Tibial artery (tissue), 4 donors: ENCODE data around the gene OXTR.
A peak's percentile ranks its signal among the peaks of the same experiment; 100 is the strongest.

Source experiments
- DNase-seq, 2 donors: peaks; one replicate each; pipeline ENCODE4 v3.0.0-alpha.2; 2019
- H3K27ac ChIP-seq, 2 donors: fragments of 200-600 bp; sonication (generic) in 1 of 2; 1 replicate in 1 of 2; 2 replicates in 1 of 2; pipeline ENCODE4 v1.5.1; 2018 to 2019; ENCODE audit warnings: mild to moderate bottlenecking in 1 of 2
- H3K27me3 ChIP-seq, 2 donors: fragments of 200-600 bp; sonication (generic) in 1 of 2; one replicate each; pipeline versions ENCODE4 v1.5.1 to v1.6.0; 2016 to 2019
- H3K36me3 ChIP-seq, 3 donors: fragments of 200-600 bp; sonication (generic) in 2 of 3; one replicate each; pipeline ENCODE4 v1.5.1; 2016 to 2019; ENCODE audit warnings: mild to moderate bottlenecking in 2 of 3
- H3K4me1 ChIP-seq, 4 donors: fragments of 200-600 bp; sonication (generic) in 2 of 4; 1 replicate in 3 of 4; 2 replicates in 1 of 4; pipeline ENCODE4 v1.5.1; 2016 to 2019
- H3K4me3 ChIP-seq, 2 donors: fragments of 200-600 bp; sonication (generic) in 1 of 2; 1 replicate in 1 of 2; 2 replicates in 1 of 2; pipeline ENCODE4 v1.5.1; 2018 to 2019; ENCODE audit warnings: mild to moderate bottlenecking in 2 of 2
- H3K9me3 ChIP-seq, 3 donors: fragments of 200-600 bp; sonication (generic) in 1 of 3; one replicate each; pipeline ENCODE4 v1.5.1; 2016 to 2019
- intact Hi-C: fragments of 100-400 bp; cut with DNase I; formaldehyde crosslinking; loops from one replicate; pipeline ENCODE4 v1.15.0; 2023; ENCODE audit warnings: low total_unique reads
- TF ChIP-seq, protein P1 (sequence below), 2 experiments: fragments of 200-600 bp in 1 of 2; fragments of 450-650 bp in 1 of 2; IDR thresholded peaks; one replicate each; pipeline ENCODE4 v1.5.1; 2017 to 2019; ENCODE audit warnings: antibody characterized with exemption in 2 of 2, mild to moderate bottlenecking in 1 of 2, moderate library complexity in 1 of 2

OXTR gene

DNA sequence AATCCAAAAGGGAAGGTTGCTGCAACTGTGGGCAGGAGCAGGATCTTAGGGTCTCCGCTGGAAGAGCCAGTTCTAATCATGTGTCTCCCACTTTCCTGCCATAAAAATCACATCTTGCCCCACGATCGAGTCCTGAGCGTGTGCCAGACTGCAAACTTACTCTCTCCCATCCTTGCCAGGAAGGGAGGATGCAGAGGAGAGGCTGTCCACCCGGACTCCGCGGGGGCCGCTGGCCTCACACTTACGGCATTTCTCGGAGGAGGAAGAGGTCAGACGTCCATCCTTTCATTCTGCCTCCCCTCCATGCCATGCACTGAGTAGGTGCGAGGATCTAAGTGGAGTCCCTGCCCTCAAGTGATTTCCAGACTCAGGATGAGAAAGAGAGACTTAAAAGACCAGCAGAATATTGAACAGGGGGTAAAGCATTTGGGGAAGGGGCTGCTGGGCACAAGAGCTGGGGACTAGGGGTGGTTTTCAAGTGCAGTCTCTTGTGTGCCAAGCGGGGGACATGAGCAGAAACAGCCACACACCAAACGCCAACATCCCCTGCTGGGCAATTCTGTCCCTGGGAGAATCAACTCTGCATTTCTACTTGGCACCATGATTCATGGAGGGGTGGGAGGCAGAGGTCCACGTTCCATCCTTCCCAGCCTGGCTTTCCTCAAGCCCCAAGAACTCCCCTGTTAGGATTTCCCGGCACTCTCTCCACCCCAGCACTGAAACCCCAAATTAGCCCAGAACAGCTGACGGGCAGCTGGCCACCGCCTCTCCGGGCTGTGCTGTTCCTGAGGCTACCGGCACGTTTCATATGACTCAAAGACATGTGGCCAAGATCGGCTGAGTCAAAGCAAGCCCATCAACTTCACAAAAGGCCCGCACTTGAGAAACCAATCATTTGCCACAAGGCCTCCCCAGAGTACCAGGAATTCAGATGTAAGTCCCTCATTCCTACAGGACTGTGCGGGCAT lies 11.6 kb downstream of the OXTR start:
- TF ChIP-seq, protein P1, sequence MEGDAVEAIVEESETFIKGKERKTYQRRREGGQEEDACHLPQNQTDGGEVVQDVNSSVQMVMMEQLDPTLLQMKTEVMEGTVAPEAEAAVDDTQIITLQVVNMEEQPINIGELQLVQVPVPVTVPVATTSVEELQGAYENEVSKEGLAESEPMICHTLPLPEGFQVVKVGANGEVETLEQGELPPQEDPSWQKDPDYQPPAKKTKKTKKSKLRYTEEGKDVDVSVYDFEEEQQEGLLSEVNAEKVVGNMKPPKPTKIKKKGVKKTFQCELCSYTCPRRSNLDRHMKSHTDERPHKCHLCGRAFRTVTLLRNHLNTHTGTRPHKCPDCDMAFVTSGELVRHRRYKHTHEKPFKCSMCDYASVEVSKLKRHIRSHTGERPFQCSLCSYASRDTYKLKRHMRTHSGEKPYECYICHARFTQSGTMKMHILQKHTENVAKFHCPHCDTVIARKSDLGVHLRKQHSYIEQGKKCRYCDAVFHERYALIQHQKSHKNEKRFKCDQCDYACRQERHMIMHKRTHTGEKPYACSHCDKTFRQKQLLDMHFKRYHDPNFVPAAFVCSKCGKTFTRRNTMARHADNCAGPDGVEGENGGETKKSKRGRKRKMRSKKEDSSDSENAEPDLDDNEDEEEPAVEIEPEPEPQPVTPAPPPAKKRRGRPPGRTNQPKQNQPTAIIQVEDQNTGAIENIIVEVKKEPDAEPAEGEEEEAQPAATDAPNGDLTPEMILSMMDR (IDR thresholded peaks at IDR 0.05), result no peak
- Histone ChIP-seq H3K36me3 (no peaks in the 10 kb centered on the region), H3K27ac (no peak overlapping the region), H3K4me1 (no peaks in the 10 kb centered on the region), H3K4me3 (no peak overlapping the region), H3K9me3 (no peaks in the 10 kb centered on the region), H3K27me3 (no peaks in the 10 kb centered on the region)
- intact Hi-C loops, result no loop called here
- DNase-seq, result no peak

DNA sequence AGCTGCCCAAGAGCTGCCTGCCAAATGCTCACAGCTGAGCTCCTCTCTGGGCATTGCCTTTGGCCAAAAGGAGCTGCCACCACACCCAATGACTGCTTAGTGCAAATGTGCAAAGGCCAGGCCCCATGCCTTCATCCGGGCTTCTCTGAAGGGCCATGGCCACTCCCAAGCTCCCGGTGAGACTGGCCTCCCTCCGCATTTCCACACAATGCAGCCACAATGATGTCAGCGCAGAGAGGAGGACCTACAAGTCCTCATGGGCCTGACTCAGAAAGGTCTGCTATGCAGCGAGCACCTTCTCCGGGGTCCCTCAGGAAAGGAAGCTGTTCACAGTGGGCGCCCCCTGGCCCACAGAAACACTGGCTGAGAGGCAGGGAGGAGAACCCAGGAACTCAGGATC lies 12.7 kb downstream of the OXTR start:
- no peaks in the 10 kb centered on the region for H3K27me3 ChIP-seq
- DNase-seq, result no peak
- intact Hi-C loops, result no loop called here
- TF ChIP-seq, protein P1 (IDR thresholded peaks at IDR 0.05), result no peak
- H3K27ac ChIP-seq, result no peak overlapping the region
- H3K9me3 ChIP-seq, result no peaks in the 10 kb centered on the region
- H3K36me3 ChIP-seq, result no peaks in the 10 kb centered on the region
- no peak overlapping the region for H3K4me3 ChIP-seq
- H3K4me1 ChIP-seq, result no peaks in the 10 kb centered on the region

DNA sequence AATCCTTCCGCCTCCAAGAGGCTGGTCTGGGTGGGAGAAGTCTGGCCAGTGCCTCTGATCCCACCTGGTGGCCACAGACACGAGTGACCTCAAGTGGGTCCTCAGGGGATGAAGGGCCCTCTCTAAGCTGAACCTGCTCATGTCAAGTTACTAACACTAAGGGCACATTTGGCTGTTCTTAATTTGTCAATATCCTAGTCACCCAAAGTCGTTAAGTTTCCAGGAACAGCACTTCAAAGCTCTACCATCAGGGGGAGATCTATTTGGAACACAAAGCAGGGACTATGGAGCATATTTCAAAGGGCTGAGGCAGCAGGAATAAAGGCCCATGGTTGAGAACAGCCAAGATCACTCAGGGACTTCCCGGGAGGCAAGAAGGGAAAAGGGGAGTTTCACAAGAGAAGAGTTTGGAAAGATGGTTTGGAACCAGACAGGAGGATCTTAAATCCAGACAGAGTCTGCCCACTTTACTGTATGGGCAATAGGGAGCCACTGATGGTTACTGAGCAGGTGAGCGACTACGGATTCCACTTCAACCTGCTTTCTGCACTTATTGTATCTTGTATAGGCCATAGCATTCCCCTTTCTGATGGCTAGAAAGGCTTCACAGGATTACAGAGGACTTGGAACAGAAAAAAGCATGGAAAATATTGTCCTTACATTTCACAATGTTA lies 13.7 kb downstream of the OXTR start:
- Histone ChIP-seq H3K36me3 (no peaks in the 10 kb centered on the region), H3K27me3 (no peaks in the 10 kb centered on the region), H3K27ac (no peak overlapping the region), H3K9me3 (no peaks in the 10 kb centered on the region), H3K4me3 (no peak overlapping the region), H3K4me1 (no peaks in the 10 kb centered on the region)
- intact Hi-C loops, result no loop called here
- TF ChIP-seq, protein P1 (IDR thresholded peaks at IDR 0.05), result no peak
- peak in 1 of 2 donors; percentile 27 for DNase-seq

DNA sequence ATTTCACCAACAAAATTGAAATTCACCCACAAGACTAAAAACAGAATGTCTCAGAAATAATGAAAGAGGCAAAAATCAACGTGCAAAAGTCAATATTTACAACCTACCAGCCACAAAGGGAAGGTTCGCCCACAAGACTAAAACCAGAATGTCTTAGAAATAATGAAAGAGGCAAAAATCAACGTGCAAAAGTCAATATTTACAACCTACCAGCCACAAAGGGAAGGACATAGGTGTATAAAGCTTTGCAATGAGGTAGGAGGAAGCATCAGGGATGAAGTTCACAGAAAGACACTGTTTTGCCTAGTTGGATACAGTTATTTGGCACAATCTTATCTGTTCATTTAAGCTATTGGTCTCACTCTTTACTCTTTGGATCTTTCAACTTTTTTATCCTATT lies 14.3 kb downstream of the OXTR start:
- no peaks in the 10 kb centered on the region for H3K36me3 ChIP-seq
- DNase-seq, result no peak
- no peak overlapping the region for H3K4me3 ChIP-seq
- TF ChIP-seq, protein P1 (IDR thresholded peaks at IDR 0.05), result no peak
- no peaks in the 10 kb centered on the region for H3K9me3 ChIP-seq
- intact Hi-C loops, result no loop called here
- H3K4me1 ChIP-seq, result no peaks in the 10 kb centered on the region
- no peak overlapping the region for H3K27ac ChIP-seq
- H3K27me3 ChIP-seq, result no peaks in the 10 kb centered on the region

DNA sequence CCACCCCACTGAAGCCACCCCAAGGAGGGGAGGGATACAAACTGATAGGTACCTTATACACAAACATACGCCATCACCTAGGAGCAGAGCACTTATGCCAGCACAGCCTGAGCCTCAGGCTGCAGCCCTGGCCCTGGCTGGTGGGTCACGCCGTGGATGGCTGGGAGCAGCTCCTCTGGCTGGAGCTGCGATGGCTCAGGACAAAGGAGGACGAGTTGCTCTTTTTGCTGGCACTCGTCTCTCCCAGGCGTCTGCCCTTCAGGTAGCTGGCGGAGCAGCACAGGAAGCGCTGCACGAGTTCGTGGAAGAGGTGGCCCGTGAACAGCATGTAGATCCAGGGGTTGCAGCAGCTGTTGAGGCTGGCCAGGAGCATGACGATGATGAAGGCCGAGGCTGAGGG lies 16.6 kb downstream of the OXTR start:
- H3K27ac ChIP-seq, result no peak overlapping the region
- TF ChIP-seq, protein P1 (IDR thresholded peaks at IDR 0.05), result no peak
- H3K27me3 ChIP-seq, result no peaks in the 10 kb centered on the region
- intact Hi-C loops, result no loop called here
- no peak overlapping the region for H3K4me3 ChIP-seq
- no peaks in the 10 kb centered on the region for H3K4me1 ChIP-seq
- no peaks in the 10 kb centered on the region for H3K36me3 ChIP-seq
- no peak for DNase-seq
- no peaks in the 10 kb centered on the region for H3K9me3 ChIP-seq
